ENCODE measurements around the gene ACOT8.

- TF ChIP-seq CTCF (optimal IDR thresholded peaks at IDR 0.05 in 1 of 3, IDR thresholded peaks at IDR 0.05 in 1 of 3, conservative IDR thresholded peaks at IDR 0.05 in 1 of 3; ENCODE audit: extremely low read depth in 1 of 3, insufficient read depth in 2 of 3, low read length in 3 of 3) (no peak), EZH2 (IDR thresholded peaks at IDR 0.05; ENCODE audit: low read length) (no peak)
These were observed 39.0 kb downstream of the ACOT8 start for GRCh38 chr20:45818239-45818638.
